Peyer's patch (tissue), 4 donors: Measurements from ENCODE around the gene UBE3C. TPM values are rescaled to one million over a fixed set of nuclear protein-coding genes. Genes with fewer than 3 reads are reported as not detected.
"Not testable (repeated sequence)": the region's sequence is repeated elsewhere in the genome, so short reads cannot be mapped to it uniquely, and the experiment has no call there.

Experiments used
- DNase-seq, 3 donors: peaks; one replicate each; pipeline ENCODE4 v3.0.0-alpha.2; 2017 to 2019
- H3K27ac ChIP-seq, 4 donors: fragments of 200-600 bp; sonication (generic); one replicate each; pipeline ENCODE4 v1.5.1; 2016 to 2019
- H3K27me3 ChIP-seq, 2 donors: fragments of 200-600 bp; sonication (generic); one replicate each; pipeline ENCODE4 v1.5.1; 2019
- H3K36me3 ChIP-seq, 3 donors: fragments of 200-600 bp; sonication (generic); one replicate each; pipeline ENCODE4 v1.5.1; 2016 to 2019
- H3K4me1 ChIP-seq, 4 donors: fragments of 200-600 bp; sonication (generic); one replicate each; pipeline ENCODE4 v1.5.1; 2016 to 2019
- H3K4me3 ChIP-seq, 4 donors: fragments of 200-600 bp; sonication (generic); 1 replicate in 3 of 4; 2 replicates in 1 of 4; pipeline ENCODE4 v1.5.1; 2016 to 2019; ENCODE audit warnings: mild to moderate bottlenecking in 1 of 4
- H3K9me3 ChIP-seq, 4 donors: fragments of 200-600 bp; sonication (generic); one replicate each; pipeline ENCODE4 v1.5.1; 2016 to 2019; ENCODE audit warnings: mild to moderate bottlenecking in 1 of 4
- CTCF ChIP-seq, 6 experiments: fragments of 450-650 bp in 4 of 6; fragments of 200-600 bp in 2 of 6; sonication (generic) in 1 of 6; IDR thresholded peaks; one replicate each; pipeline ENCODE4 v1.5.1; 2017 to 2019; ENCODE audit warnings: antibody characterized with exemption in 6 of 6, mild to moderate bottlenecking in 3 of 6, moderate library complexity in 1 of 6
- POLR2A ChIP-seq, 2 donors: fragments of 450-650 bp; IDR thresholded peaks; one replicate each; pipeline ENCODE4 v1.5.1; 2017; ENCODE audit warnings: antibody characterized with exemption in 2 of 2, mild to moderate bottlenecking in 2 of 2, moderate library complexity in 2 of 2
- total RNA-seq, 4 donors: library from RNA; depleted of rRNA; stranded (reverse); fragments of >200 nt; gene quantifications; one replicate each; pipeline ENCODE4 v1.1.0, GENCODE V29; 2016

Gene UBE3C
- total RNA-seq, 4 donors from 2014 or later, result 76.4 to 106 (median 101) TPM

GRCh38 chr7:157151626-157152339 is 13.1 kb downstream of the UBE3C start:
- Histone ChIP-seq H3K4me1 (no peaks in the 10 kb centered on the region), H3K27ac (no peak overlapping the region), H3K36me3 (peaks cover 0 to 2% (median 0%) of the 10 kb centered on the region in 3 donors), H3K4me3 (no peak overlapping the region), H3K9me3 (no peaks in the 10 kb centered on the region), H3K27me3 (no peaks in the 10 kb centered on the region)
- no peak for DNase-seq
- TF ChIP-seq POLR2A (IDR thresholded peaks at IDR 0.05), result no peak
- no peak for TF ChIP-seq CTCF (IDR thresholded peaks at IDR 0.05)

- no peak for TF ChIP-seq CTCF (IDR thresholded peaks at IDR 0.05)
- TF ChIP-seq POLR2A (IDR thresholded peaks at IDR 0.05), result no peak
- no peaks in the 10 kb centered on the region for H3K27me3 ChIP-seq
- no peak for DNase-seq
Measured at GRCh38 chr7:157152391-157152937, 13.7 kb downstream of the UBE3C start.

GRCh38 chr7:157153260-157153659 is 14.5 kb downstream of the UBE3C start:
- Histone ChIP-seq H3K4me1 (no peaks in the 10 kb centered on the region), H3K27ac (no peak overlapping the region), H3K9me3 (no peaks in the 10 kb centered on the region), H3K4me3 (no peak overlapping the region), H3K27me3 (no peaks in the 10 kb centered on the region), H3K36me3 (peaks cover 0 to 2% (median 0%) of the 10 kb centered on the region in 3 donors)
- no peak for DNase-seq
- TF ChIP-seq CTCF (IDR thresholded peaks at IDR 0.05), result no peak
- no peak for TF ChIP-seq POLR2A (IDR thresholded peaks at IDR 0.05)

More at GRCh38 chr7:157152391-157152937, 13.7 kb downstream of the UBE3C start:
- Histone ChIP-seq H3K4me3 (no peak overlapping the region), H3K9me3 (no peaks in the 10 kb centered on the region), H3K4me1 (no peaks in the 10 kb centered on the region), H3K27ac (no peak overlapping the region), H3K36me3 (peaks cover 0 to 2% (median 0%) of the 10 kb centered on the region in 3 donors)

GRCh38 chr7:157155959-157156358 is 17.2 kb downstream of the UBE3C start:
- no peaks in the 10 kb centered on the region for H3K27me3 ChIP-seq
- H3K4me1 ChIP-seq, result no peaks in the 10 kb centered on the region
- peaks cover 0 to 2% (median 0%) of the 10 kb centered on the region in 3 donors for H3K36me3 ChIP-seq
- no peak overlapping the region for H3K4me3 ChIP-seq
- H3K9me3 ChIP-seq, result no peaks in the 10 kb centered on the region
- no peak overlapping the region for H3K27ac ChIP-seq
- TF ChIP-seq CTCF (IDR thresholded peaks at IDR 0.05), result no peak
- no peak for TF ChIP-seq POLR2A (IDR thresholded peaks at IDR 0.05)
- DNase-seq, result no peak

- Histone ChIP-seq H3K36me3 (peaks cover 0 to 2% (median 0%) of the 10 kb centered on the region in 3 donors), H3K4me1 (no peaks in the 10 kb centered on the region), H3K4me3 (no peak overlapping the region), H3K9me3 (no peaks in the 10 kb centered on the region), H3K27me3 (no peaks in the 10 kb centered on the region), H3K27ac (no peak overlapping the region)
- TF ChIP-seq CTCF (IDR thresholded peaks at IDR 0.05), result no peak
- no peak for TF ChIP-seq POLR2A (IDR thresholded peaks at IDR 0.05)
- DNase-seq, result no peak
Measured at GRCh38 chr7:157158400-157158799, 19.7 kb downstream of the UBE3C start.

GRCh38 chr7:157159537-157159936 is 20.8 kb downstream of the UBE3C start:
- not testable (repeated sequence) for H3K4me3 ChIP-seq, H3K36me3 ChIP-seq, DNase-seq, H3K27ac ChIP-seq, H3K27me3 ChIP-seq, H3K9me3 ChIP-seq, H3K4me1 ChIP-seq
